GM12874 (cell line): ENCODE results near the gene RXRA.

ENCODE experiments used
- CTCF ChIP-seq: IDR thresholded peaks from 2 replicates; pipeline ENCODE4 v1.5.1; 2011; ENCODE audit warnings: low read depth, mild to moderate bottlenecking, control low read depth, low read length, moderate library complexity; ENCODE audit not compliant: insufficient read depth

The RXRA gene

GRCh38 chr9:134410071-134410834 is 84.0 kb downstream of the RXRA start:
- TF ChIP-seq CTCF: no peak

DNA sequence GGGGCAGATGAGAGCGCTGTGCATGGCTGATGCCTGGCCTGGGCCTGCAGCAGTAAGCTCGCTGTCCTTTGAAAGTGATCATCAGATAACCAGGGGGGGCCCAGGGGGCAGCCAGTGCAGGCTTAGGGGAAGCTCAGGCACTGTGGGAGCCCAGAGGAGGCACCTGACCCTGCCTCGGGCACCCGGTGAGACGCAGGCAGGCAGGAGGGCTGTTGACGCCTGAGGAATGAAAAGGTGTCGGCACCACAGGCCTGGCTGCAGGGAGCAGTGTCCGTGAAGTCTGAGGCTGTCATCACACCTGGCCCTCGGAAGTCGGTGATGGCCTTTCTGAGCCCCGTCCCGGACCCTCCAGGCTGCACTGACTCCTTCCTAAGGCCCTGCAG is 84.6 kb downstream of the RXRA start:
- TF ChIP-seq CTCF: no peak

DNA sequence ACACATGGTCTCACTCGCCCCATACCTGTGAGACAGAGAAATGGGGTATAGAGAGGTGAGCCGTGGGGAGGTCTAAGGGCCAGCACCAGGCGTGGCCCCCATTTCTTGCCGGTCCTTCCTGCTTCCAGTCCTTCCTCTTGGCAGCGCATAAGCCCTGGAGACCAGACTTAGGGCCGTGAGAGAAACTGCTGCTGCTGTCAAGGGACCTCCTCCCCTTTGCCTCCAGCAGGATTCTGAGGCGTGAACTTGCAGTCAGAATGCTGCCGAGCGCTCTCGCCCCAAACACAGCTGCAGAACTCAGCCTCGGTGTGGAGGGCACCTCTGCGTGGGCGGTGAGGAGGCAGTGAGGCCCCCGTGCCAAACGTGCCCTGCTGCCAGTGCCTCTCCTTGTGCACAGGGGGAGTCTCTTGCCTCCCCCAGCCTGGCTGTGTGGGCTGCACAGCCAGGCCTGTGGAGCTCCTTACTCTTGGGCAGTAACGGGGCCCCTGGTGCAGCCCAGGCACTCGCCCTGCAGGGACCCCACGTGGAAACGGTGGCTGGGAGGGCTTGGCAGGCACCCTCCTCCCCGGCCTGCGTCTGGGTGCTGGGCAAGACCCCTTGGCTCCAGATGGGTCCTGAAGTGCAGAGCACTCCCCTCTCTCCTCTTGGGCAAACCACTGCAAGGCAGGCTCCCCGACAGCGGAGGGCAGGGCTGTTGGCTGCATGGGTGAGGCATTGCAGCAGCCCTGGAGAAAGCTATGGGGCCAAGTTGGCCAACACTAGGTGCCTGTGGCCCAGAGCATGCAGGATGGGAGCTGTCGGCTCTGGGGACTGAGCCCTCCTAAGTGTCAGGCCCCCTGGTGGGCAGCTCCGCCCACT is 85.4 kb downstream of the RXRA start:
- no peak for TF ChIP-seq CTCF

GRCh38 chr9:134412298-134412711 is 86.0 kb downstream of the RXRA start:
- TF ChIP-seq CTCF: no peak

DNA sequence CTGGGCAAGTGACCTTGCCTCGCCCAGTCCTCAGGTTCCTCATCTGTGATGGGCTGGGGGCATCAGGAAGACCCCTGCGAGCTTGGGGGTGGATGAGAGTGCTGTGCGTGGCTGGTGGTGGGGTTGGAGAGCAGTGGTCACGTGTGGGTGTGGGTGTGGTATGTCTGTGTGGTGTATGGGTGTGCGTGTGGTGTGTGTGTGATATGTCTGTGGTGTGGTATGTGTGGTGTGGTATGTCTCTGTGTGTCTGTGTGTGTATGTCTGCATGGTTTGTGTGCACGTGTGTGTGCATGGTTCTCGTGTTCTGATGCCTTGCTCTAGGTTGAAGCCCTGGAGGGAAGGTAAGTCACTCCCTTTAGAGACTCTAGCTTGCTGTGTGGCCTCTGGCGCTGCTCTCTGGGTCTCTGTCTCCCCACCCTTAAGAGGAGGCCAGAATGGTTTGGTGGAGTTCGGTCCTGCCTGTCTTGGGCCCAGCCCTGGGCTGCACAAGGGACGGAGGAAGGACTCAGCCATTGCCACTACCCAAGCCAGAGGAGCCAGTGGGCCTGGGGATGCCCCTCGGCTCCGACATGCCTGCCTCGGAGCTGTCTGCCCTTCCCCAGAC is 87.0 kb downstream of the RXRA start:
- no peak for TF ChIP-seq CTCF

DNA sequence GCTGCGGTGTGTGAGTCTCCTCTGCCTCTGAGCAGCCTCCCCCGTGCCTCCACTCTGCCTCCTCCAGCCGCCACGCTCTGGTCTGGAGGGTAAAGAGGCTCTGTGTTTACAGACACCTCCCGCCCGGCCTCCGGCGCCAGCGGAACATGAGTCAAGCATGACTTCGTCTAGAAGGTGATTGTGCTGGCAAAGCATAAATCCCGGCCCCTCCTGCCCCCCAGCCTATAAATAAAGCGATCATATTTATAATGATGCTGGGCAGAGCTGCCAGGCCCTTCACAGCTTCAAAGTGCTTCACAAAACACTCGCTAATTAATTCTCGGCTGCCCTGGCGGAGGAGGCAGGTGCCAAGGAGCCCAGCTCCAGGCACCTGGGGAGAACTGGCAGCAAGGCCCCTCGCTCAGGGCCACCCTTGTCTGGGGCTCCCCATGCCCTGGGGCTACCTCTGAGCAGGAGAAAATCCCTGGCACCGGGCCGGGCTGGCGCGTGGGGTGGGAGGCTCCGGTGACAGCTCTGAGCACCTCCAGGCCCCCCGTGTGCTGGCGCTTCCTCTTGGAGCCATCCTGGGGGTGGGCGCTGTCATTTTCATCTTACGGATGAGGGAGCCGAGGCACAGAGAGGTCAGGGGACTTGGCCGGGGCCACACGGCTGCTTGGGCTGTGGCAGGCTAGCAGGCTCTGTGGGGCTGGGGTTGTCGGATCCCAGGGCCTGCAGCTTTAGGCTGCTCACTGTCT is 87.8 kb downstream of the RXRA start:
- TF ChIP-seq CTCF: no peak
